GM12878 (cell line): ENCODE data around the gene GPR87. TPM values are rescaled to one million over a fixed set of nuclear protein-coding genes. Genes with fewer than 3 reads are reported as not detected.

Experiments
- ATAC-seq: fragments of 200-7000 bp; cut with Tn5 transposase; 3 replicates; pipeline ENCODE4 v1.9.1; 2020; ENCODE audit warnings: mild to moderate bottlenecking, moderate library complexity
- BruUV-seq: library from RNA; stranded (reverse); fragments of 400-500 nt; replicated peaks from 2 replicates; lab custom pipeline; 2021; lab: Mats Ljungman, UMichigan
- CTCF ChIA-PET: fragments of 300-600 bp; sonication (Branson Sonifier 250); formaldehyde crosslinking; extraction: SDS; loops from one replicate; lab custom pipeline; 2021; ENCODE audit warnings: inconsistent platforms; lab: Yijun Ruan, JAX
- POLR2A ChIA-PET: fragments of 350-600 bp; formaldehyde crosslinking; extraction: SDS; loops from one replicate; lab custom pipeline; 2021; ENCODE audit warnings: inconsistent platforms; lab: Charles Lee
- RAD21 ChIA-PET: fragments of 300-600 bp; sonication (Branson Sonifier 250); formaldehyde crosslinking; loops from one replicate; lab custom pipeline; 2023; ENCODE audit warnings: antibody characterized with exemption; ENCODE audit not compliant: unreplicated experiment; lab: Charles Lee
- SMC1A ChIA-PET: fragments of 300-600 bp; sonication (Branson Sonifier 250); formaldehyde crosslinking; loops from one replicate; lab custom pipeline; 2023; ENCODE audit not compliant: unreplicated experiment, uncharacterized antibody; lab: Charles Lee
- DNase-seq: peaks from one replicate; pipeline ENCODE4 v3.0.0-alpha.2; 2011; ENCODE audit warnings: low read depth, low spot score
- FAIRE-seq: peaks from 3 replicates; lab custom pipeline; 2011; peaks lifted over from hg19 to GRCh38; lab: Jason Lieb, UNC
- H2AFZ ChIP-seq: 2 replicates; pipeline ENCODE4 v1.6.0; 2011; ENCODE audit warnings: low read depth, low read length, control low read depth; ENCODE audit not compliant: control insufficient read depth
- H3K27ac ChIP-seq: 2 replicates; pipeline ENCODE4 v1.5.1; 2011; ENCODE audit warnings: control low read depth; ENCODE audit not compliant: control insufficient read depth, insufficient read depth
- H3K27me3 ChIP-seq, 2 experiments: replicated peaks in 1 of 2; 2 replicates each; pipeline versions ENCODE4 v1.6.0 to v1.6.1; 2011; ENCODE audit warnings: low read length in 1 of 2; ENCODE audit not compliant: control insufficient read depth in 2 of 2, insufficient read depth in 2 of 2
- H3K36me3 ChIP-seq, 2 experiments: 2 replicates each; pipeline ENCODE4 v1.5.1; 2011; ENCODE audit warnings: low read length in 1 of 2; ENCODE audit not compliant: control insufficient read depth in 2 of 2, insufficient read depth in 2 of 2
- H3K4me1 ChIP-seq: 2 replicates; pipeline ENCODE4 v1.6.1; 2011; ENCODE audit warnings: mild to moderate bottlenecking, low read length, moderate library complexity, mixed read lengths; ENCODE audit not compliant: control insufficient read depth, insufficient read depth
- H3K4me2 ChIP-seq: 2 replicates; pipeline ENCODE4 v1.6.0; 2011; ENCODE audit warnings: control low read depth; ENCODE audit not compliant: control insufficient read depth, insufficient read depth
- H3K4me3 ChIP-seq: fragments of 200-600 bp; sonication (generic); 2 replicates; pipeline ENCODE4 v1.5.1; 2016
- H3K79me2 ChIP-seq: 2 replicates; pipeline ENCODE4 v1.6.0; 2011; ENCODE audit warnings: low read length; ENCODE audit not compliant: control insufficient read depth, insufficient read depth
- H3K9ac ChIP-seq: 2 replicates; pipeline ENCODE4 v1.8.0; 2011; ENCODE audit warnings: low read length, control low read depth, mixed read lengths; ENCODE audit not compliant: control insufficient read depth, insufficient read depth
- H3K9me3 ChIP-seq: replicated peaks from 3 replicates; pipeline ENCODE4 v1.5.1; 2011; ENCODE audit warnings: mild to moderate bottlenecking, low read length; ENCODE audit not compliant: control insufficient read depth, insufficient read depth
- H4K20me1 ChIP-seq: 2 replicates; pipeline ENCODE4 v1.6.0; 2011; ENCODE audit not compliant: control insufficient read depth, insufficient read depth
- EP300 ChIP-seq, 2 experiments: fragments of 150-350 bp in 1 of 2; IDR thresholded peaks; 2 replicates each; pipeline ENCODE4 v1.6.1; 2011 to 2012; ENCODE audit warnings: low read depth in 2 of 2, low read length in 2 of 2, borderline replicate concordance in 1 of 2, improper control_type of control experiment in 1 of 2, inconsistent platforms in 1 of 2; ENCODE audit not compliant: control insufficient read depth in 1 of 2
- IKZF1 ChIP-seq: fragments of 450-650 bp; conservative IDR thresholded peaks from 2 replicates; pipeline ENCODE4 v1.6.1; 2017; ENCODE audit warnings: antibody characterized with exemption, mild to moderate bottlenecking
- MYC ChIP-seq: IDR thresholded peaks from 2 replicates; pipeline ENCODE4 v1.6.1; 2011; ENCODE audit warnings: mild to moderate bottlenecking, low read length, moderate library complexity, inconsistent platforms; ENCODE audit not compliant: insufficient read depth, insufficient replicate concordance, insufficient read length, severe bottlenecking
- NR2F1 ChIP-seq: fragments of 450-650 bp; conservative IDR thresholded peaks from 2 replicates; pipeline ENCODE4 v1.6.1; 2017; ENCODE audit warnings: mild to moderate bottlenecking
- POLR2AphosphoS5 ChIP-seq: IDR thresholded peaks from 2 replicates; pipeline ENCODE4 v1.6.1; 2011; ENCODE audit warnings: mild to moderate bottlenecking, low read length, inconsistent platforms
- RAD51 ChIP-seq: fragments of 450-650 bp; IDR thresholded peaks from 2 replicates; pipeline ENCODE4 v1.6.1; 2016; ENCODE audit warnings: moderate library complexity, mild to moderate bottlenecking, inconsistent platforms
- RUNX3 ChIP-seq: IDR thresholded peaks from 2 replicates; pipeline ENCODE4 v1.6.1; 2012; ENCODE audit warnings: low read length, inconsistent platforms
- SPI1 ChIP-seq: IDR thresholded peaks from 2 replicates; pipeline ENCODE4 v1.6.1; 2011; ENCODE audit warnings: low read depth, mild to moderate bottlenecking, low read length, moderate library complexity, borderline replicate concordance; ENCODE audit not compliant: insufficient read depth
- TARDBP ChIP-seq: IDR thresholded peaks from 2 replicates; pipeline ENCODE4 v1.6.1; 2016; ENCODE audit warnings: borderline replicate concordance
- ZNF217 ChIP-seq: fragments of 450-650 bp; IDR thresholded peaks from 2 replicates; pipeline ENCODE4 v1.6.1; 2017; ENCODE audit warnings: antibody characterized with exemption, mild to moderate bottlenecking
- WGBS: methylation state at CpG from one replicate; pipeline ENCODE4 v1.1.6; 2016; ENCODE audit warnings: low lambda C conversion rate; ENCODE audit not compliant: insufficient replicate concordance, insufficient coverage; ENCODE audit errors: missing lambda C conversion rate; 5-methylcytosine and 5-hydroxymethylcytosine counted together
- in situ Hi-C: fragments of 300-500 bp; cut with MboI; formaldehyde crosslinking; loops from 9 replicates; pipeline ENCODE4 v1.14.3; 2018; ENCODE audit warnings: mixed read lengths
- intact Hi-C: fragments of 100-400 bp; cut with micrococcal nuclease; formaldehyde crosslinking; loops from one replicate; pipeline ENCODE4 v1.14.2; 2022; ENCODE audit not compliant: unreplicated experiment
- polyA plus RNA-seq, 11 experiments: library from polyadenylated mRNA; depleted of rRNA in 4 of 11; unstranded in 6 of 11; stranded (reverse) in 5 of 11; fragments of >200 nt; fragmentation: Nextera tagmentation in 4 of 11; fragmentation: Illumina TruSeq in 1 of 11; extraction: Ambion mirVana in 4 of 11; extraction: Trizol in 1 of 11; gene quantifications; 1 replicate in 1 of 11; 2 replicates in 10 of 11; pipeline versions ENCODE4 v1.2.1 to v1.2.3, GENCODE V29; 2011 to 2016; ENCODE audit warnings: inconsistent platforms in 2 of 11, missing spikeins in 2 of 11, low read depth in 1 of 11
- total RNA-seq, 4 experiments: library from RNA; depleted of rRNA in 3 of 4; stranded (reverse); fragments of >200 nt in 3 of 4; fragmentation: Illumina TruSeq in 1 of 4; extraction: Trizol in 1 of 4; gene quantifications; 2 replicates each; pipeline versions ENCODE4 v1.2.1 to v1.2.3, GENCODE V29; 2013 to 2021

The GPR87 gene
- total and polyA plus RNA-seq, 10 of the 15 experiments (the other 5 are each of a cell fraction or from before 2014, with no cell fraction given) = 0.06 to 0.27 (median 0.16) TPM; not detected in 5

- no peak overlapping the region for H3K4me2 ChIP-seq
- no peak overlapping the region for H3K27ac ChIP-seq
- H3K36me3 ChIP-seq = no peaks in the 10 kb centered on the region
- BruUV-seq = no TSS peak
- no peak for TF ChIP-seq IKZF1
- no peak for TF ChIP-seq ZNF217
- no peak for TF ChIP-seq EP300 (IDR thresholded peaks at IDR 0.05; ENCODE audit: borderline replicate concordance in 1 of 2, control insufficient read depth in 1 of 2, low read depth in 2 of 2, low read length in 2 of 2)
- TF ChIP-seq MYC = no peak
- TF ChIP-seq NR2F1 = no peak
- no peak for TF ChIP-seq TARDBP
- no peak for TF ChIP-seq RAD51
- TF ChIP-seq RUNX3 = no peak
- TF ChIP-seq SPI1 = no peak
- TF ChIP-seq POLR2AphosphoS5 = no peak
- TF ChIP-seq, all 136 proteins: peak for 0
- no peak for FAIRE-seq
- intact Hi-C loops = no loop called here
- Histone ChIP-seq H3K9me3 (no peaks in the 10 kb centered on the region), H4K20me1 (no peaks in the 10 kb centered on the region), H2AFZ (no peak overlapping the region), H3K4me3 (no peak overlapping the region), H3K9ac (no peak overlapping the region), H3K4me1 (no peaks in the 10 kb centered on the region), H3K79me2 (no peaks in the 10 kb centered on the region), H3K27me3 (no peaks in the 10 kb centered on the region; a peak in 2 of 4 replicates)
- WGBS = 2% methylated on average over 2 of the region's 2 CpGs
- in situ Hi-C loops = no loop called here
- ChIA-PET CTCF (no interaction called here), POLR2A (no interaction called here), SMC1A (interaction anchor here (1.5 kb wide), 1 partner anchor 29 kb away, joined by 5 read pairs; no protein-coding TSS in a partner anchor), RAD21 (no interaction called here)
- no peak for ATAC-seq
- DNase-seq = no peak
Observed at GRCh38 chr3:151320131-151320530, 3.5 kb upstream of the GPR87 start.
